ENCODE results near the gene ALX3.

GRCh38 chr1:110055493-110056284 is 14.8 kb downstream of the ALX3 start:
- no peak for TF ChIP-seq POLR2AphosphoS5 (IDR thresholded peaks at IDR 0.05)
- TF ChIP-seq, protein P1, sequence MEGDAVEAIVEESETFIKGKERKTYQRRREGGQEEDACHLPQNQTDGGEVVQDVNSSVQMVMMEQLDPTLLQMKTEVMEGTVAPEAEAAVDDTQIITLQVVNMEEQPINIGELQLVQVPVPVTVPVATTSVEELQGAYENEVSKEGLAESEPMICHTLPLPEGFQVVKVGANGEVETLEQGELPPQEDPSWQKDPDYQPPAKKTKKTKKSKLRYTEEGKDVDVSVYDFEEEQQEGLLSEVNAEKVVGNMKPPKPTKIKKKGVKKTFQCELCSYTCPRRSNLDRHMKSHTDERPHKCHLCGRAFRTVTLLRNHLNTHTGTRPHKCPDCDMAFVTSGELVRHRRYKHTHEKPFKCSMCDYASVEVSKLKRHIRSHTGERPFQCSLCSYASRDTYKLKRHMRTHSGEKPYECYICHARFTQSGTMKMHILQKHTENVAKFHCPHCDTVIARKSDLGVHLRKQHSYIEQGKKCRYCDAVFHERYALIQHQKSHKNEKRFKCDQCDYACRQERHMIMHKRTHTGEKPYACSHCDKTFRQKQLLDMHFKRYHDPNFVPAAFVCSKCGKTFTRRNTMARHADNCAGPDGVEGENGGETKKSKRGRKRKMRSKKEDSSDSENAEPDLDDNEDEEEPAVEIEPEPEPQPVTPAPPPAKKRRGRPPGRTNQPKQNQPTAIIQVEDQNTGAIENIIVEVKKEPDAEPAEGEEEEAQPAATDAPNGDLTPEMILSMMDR (IDR thresholded peaks at IDR 0.05): no peak
- TF ChIP-seq POLR2A (IDR thresholded peaks at IDR 0.05): no peak
- TF ChIP-seq EP300 (IDR thresholded peaks at IDR 0.05): no peak
